ENCODE measurements around the gene DSCAM.

DSCAM gene

GRCh38 chr21:40667967-40668366 is 179.0 kb downstream of the DSCAM start:
- no peak for DNase-seq (ENCODE audit: low read depth in 2 of 2)

DNA sequence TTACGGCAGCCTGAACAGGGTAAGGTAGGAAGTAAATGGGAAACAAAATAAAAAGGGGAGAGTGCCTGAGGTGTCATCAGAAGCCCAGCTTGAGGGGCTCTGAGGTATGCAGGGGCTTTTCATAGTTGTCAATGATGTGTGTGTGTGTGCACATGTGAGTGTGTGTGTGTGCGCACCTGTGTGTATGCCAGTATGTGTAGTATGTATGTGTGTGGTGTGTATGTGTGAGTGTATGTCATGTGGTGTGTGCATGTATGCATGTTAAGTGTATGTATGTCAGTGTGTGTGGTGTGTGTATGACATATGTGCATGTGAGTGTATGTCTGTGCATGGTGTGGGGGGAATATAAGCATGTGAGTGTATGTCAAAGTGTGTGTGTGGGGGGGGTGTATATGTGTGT is 184.1 kb downstream of the DSCAM start:
- no peak for DNase-seq (ENCODE audit: low read depth in 2 of 2)

DNA sequence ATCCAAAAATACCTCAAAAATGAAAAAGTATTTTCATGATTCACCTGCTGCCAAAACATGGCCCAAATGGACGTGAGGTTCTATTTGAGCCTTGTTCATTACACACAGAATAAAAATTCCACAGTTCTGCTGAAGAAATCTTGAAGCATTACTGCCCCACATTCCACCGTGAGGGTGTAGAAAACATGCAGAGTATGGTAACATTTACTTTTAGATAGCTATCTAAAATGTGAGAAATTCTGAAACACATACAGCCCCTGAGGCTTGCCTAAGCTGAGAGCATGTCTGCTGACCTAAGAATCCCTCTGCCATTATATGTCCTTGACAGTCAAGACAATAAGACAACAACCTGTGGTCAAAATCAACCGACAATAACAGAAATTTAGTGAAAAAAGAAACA is 186.5 kb downstream of the DSCAM start:
- DNase-seq (ENCODE audit: low read depth in 2 of 2), result no peak

DNA sequence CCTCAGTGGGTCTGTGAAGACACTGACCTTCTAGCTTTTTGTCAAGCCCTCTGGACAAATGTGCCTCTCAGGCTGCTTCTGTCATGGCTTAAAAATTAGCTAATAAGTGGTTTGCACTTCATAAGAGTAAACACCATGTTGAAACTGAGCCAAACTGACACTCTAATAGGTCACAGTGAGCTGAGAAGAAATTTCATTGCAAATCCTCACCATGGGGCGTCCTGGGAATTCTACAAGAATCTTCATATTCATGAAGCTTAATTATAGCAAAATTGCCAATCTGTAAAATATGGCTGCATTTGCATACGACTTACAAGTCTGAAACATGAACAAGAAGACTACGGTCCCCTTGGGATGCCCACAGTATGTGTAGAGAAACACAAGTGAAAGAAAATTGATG is 188.6 kb downstream of the DSCAM start:
- DNase-seq (ENCODE audit: low read depth in 2 of 2), result no peak

DNA sequence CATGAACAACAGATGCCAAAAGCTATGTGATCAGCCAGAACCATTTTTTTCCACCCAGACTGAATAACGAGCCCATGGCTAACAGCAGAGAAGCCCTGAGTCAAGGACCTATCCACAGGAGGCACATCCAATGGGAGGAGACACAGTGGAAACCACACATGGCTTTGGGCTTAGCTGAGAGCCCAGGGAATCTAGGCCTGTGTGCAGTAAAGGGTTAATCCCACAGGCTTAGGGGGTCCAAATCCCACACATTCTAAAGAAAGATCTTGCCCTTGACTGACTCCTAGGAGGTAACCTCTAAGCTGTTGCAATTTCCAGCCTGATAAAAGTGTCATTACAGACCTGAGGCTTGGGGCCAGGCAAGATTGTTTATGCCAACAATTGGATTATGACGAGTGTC is 194.5 kb downstream of the DSCAM start:
- DNase-seq (ENCODE audit: low read depth in 2 of 2), result no peak

- DNase-seq (ENCODE audit: low read depth in 2 of 2), result no peak
Measured at GRCh38 chr21:40647706-40648105, 199.3 kb downstream of the DSCAM start.

GRCh38 chr21:40646651-40647050 is 200.3 kb downstream of the DSCAM start:
- no peak for DNase-seq (ENCODE audit: low read depth in 2 of 2)

DNA sequence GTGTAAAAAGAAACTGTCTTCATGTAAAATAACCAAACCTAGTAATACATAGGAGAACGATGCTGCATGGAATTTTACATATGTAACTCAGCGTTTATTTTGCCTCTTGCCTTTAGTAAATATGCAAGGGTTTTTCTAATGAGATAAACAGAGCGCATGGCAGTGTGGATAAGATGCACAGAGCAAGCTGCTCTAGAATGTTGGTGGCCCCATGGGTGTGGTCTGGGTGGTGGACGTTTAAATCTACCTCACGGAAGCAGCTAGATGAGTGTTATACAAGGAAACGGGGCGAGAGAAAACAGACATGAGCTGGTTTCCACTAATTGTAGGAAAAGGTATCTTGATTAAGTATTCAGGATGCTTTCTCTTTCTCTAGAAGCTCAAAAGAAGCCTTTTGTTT is 205.9 kb downstream of the DSCAM start:
- no peak for DNase-seq (ENCODE audit: low read depth in 2 of 2)

- DNase-seq (ENCODE audit: low read depth in 2 of 2), result no peak
Measured at GRCh38 chr21:40640266-40640789, 206.6 kb downstream of the DSCAM start.

DNA sequence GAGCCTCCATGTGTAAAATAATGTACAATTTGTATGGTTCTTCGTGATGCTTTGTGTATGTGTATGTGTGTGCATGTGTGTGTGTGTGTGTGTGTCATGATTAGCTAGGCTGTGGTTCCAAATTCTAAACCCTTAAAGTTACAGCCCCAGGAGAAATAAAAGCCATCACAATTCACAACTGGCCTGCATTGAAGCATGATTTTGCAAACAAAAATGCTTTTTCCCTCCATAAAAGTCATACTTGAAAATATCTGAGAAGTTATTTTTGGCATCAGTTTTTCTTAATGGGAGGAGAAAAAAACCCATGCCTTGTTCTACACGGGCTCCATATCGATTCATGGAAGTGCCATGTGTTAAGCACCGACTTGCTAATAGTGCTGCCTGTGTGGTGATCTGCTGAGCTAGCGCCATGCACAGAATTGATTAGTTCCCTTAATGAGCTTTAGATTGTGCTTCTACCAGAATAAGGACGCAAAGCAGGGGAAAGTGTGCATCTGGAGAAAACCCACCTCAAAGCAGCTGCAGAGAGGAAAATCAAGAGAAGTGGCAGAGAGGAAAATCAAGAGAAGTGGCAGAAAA is 207.3 kb downstream of the DSCAM start:
- peak; percentile 44 to 52 for DNase-seq (ENCODE audit: low read depth in 2 of 2)

GRCh38 chr21:40638466-40639251 is 208.3 kb downstream of the DSCAM start:
- DNase-seq (ENCODE audit: low read depth in 2 of 2), result no peak

DNA sequence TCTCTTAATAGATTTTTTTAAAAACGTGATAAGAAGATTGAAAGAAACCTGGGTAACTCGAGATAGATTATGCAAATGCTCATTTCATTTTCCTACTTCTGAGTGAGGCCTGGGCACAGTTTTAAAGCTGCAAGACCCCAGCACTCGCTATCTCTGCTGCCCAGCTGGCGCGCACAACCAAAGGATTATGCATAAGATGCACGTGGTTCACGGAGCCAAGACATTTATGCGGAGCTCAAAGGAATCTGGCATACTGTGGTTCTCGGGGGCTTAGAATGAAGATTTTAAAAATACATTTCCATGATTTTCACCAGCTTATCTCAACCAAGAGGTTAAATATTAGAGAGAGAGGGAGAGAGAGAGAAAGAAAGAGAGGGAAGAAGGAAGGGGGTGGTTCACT is 210.9 kb downstream of the DSCAM start:
- DNase-seq (ENCODE audit: low read depth in 2 of 2), result no peak

DNA sequence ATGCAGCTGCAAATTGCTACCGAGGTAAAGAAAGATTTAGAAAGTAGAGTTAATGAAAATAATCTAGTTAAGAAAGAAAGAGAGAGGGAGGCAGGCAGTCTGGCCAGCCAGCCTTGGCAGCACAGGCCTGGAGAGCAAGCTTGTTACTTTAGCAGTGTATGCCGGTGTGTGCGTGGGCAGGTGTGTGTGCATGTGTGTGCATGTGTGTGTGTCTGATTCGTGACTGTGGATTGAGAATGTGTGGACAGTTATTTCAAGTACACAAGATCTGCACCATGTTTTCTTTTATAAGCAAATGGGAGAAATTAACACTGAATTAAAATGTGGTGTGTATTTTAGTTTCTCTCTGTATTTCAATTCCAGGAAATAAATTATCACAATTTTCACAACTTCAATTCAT is 211.6 kb downstream of the DSCAM start:
- no peak for DNase-seq (ENCODE audit: low read depth in 2 of 2)

DNA sequence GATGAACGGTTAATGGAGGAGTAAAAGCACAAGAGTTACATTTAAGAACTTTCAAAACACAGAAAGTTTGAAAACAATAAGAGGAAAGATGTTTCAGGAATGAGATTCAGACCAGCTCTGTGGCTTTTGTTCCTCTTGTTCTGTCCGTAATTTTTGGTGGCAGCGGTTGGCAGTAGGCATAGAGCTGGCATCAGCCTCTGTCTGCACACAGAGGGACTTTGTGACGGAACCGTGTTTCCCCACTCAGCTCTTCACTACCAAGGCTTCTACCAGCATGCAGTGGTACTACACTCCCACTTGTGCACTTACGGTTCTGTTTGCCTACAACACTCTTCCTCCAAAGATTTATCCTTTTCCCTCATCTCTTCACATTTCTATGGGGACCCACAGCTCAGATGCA is 212.8 kb downstream of the DSCAM start:
- no peak for DNase-seq (ENCODE audit: low read depth in 2 of 2)

GRCh38 chr21:40633048-40633447 is 213.9 kb downstream of the DSCAM start:
- no peak for DNase-seq (ENCODE audit: low read depth in 2 of 2)

- DNase-seq (ENCODE audit: low read depth in 2 of 2), result peak; percentile 29 to 36
Measured at GRCh38 chr21:40631211-40631610, 215.7 kb downstream of the DSCAM start.

DNA sequence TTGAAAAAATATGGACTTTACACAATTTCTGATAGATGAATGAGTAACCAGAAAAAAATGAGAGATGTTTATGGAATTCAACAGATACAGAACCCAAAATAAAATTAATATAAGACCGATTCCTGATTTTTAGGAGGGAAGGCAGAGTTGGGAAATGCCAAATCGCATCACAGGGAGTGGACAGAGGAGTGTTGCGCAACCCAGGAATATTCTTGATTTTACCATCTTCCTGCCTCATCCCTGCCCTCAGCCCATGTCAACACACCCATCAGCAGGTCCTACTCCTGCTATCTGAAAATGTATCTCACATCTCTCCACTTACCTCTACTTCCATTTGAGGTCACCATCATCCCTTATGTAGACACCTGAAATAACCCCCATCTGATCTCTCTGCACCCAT is 221.0 kb downstream of the DSCAM start:
- DNase-seq (ENCODE audit: low read depth in 2 of 2), result no peak

DNA sequence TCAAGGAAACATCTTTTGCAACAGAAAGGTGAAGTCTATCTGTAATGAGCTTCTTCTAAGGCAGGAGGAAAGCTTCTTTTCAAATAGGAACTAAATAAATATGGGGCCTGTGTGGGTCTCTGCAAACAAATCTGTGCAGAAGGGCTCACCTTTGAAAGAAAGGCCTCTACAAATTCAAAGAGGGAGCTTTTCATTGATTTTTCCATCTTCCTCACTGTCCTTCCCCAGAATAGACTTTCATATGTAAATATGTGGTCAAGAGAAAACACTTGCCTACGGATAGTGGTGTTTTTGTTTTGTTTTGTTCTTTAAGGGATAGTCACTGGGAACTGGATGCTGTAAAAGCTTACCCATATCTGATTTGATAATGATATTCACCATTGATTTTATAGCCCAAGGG is 223.4 kb downstream of the DSCAM start:
- no peak for DNase-seq (ENCODE audit: low read depth in 2 of 2)

- DNase-seq (ENCODE audit: low read depth in 2 of 2), result no peak
Measured at GRCh38 chr21:40622531-40622930, 224.4 kb downstream of the DSCAM start.

GRCh38 chr21:40620386-40621145 is 226.4 kb downstream of the DSCAM start:
- DNase-seq (ENCODE audit: low read depth in 2 of 2), result peak in 1 of 2 experiments; percentile 20

DNA sequence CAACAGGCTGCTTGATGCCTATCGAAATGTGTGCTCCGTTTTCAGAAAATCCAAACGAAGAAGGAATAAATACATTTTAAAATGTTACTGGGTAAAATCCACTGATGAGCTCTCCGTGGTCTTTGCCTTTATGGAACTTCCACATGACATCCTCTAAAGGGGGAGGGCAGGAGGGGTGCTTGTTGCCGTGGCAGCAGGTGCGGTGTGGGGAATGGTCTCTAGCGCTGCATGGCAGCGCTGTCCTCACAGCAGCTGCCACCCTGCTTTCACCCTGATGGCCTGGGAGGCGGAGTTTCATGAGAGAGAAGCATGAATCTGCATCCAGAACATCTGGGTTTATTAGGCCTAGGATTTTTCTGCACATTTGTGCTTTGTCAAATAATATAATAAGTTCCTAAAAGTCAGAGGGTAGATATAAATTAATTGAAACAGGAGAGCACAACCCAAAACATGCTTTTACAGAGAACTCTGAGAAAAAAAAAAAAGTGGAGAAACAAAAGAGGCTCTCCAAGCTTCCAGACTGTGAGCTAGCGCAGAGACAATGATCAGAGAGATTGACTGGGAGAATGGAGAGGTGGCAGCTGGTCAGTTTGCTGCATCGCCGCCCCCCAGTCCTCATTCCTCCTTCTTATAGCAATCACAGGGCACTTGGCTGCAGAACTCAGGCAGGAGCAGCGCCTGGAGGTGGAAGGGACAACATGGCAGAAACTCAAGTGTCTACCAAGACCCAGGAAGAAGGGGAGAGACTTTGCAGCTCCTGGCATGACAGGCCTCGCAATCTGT is 228.6 kb downstream of the DSCAM start:
- DNase-seq (ENCODE audit: low read depth in 2 of 2), result no peak

DNA sequence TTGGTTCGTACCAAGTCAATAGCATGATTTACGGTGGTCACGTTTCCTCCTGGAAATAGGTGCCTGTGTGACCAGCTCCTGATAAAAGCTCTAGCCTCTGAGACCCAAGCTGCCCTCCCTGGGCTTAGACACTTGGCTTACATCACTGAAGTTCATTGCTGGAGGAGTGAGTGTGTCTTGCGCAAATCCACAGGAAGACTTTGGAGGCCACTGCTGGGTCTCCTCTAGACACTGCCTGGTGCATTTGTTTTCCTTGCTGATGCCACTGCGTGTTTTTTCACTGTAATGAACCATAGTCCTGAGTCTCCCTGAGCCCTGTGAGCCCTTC is 230.6 kb downstream of the DSCAM start:
- DNase-seq (ENCODE audit: low read depth in 2 of 2), result no peak
